ENCODE results near the gene OSBPL3. TPM values are rescaled to one million over a fixed set of nuclear protein-coding genes. Genes with fewer than 3 reads are reported as not detected.

OSBPL3 gene
- total RNA-seq, 2 experiments from 2014 or later = 44.6 to 45.7 TPM

DNA sequence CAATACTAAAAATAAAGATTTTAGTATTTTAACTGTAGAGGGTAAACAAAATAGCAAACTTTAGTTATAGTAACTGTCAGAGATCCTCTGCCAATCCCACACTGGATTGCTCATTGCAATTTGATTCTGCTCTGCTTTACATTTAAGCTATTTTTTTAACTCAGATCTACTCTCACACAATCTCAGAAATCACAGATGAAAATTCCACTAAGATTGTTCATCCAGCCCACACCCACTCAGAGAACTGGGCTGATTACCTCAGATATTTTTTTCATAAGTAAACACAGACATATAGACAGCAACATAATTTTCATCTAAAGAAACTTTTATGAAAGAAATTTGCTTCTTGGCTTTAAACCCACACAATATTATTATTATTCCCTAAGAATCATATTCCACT, 7.0 kb downstream of the OSBPL3 start:
- no peak for DNase-seq
- intact Hi-C loops (cut with micrococcal nuclease) = no loop called here
- TF ChIP-seq, protein P1, sequence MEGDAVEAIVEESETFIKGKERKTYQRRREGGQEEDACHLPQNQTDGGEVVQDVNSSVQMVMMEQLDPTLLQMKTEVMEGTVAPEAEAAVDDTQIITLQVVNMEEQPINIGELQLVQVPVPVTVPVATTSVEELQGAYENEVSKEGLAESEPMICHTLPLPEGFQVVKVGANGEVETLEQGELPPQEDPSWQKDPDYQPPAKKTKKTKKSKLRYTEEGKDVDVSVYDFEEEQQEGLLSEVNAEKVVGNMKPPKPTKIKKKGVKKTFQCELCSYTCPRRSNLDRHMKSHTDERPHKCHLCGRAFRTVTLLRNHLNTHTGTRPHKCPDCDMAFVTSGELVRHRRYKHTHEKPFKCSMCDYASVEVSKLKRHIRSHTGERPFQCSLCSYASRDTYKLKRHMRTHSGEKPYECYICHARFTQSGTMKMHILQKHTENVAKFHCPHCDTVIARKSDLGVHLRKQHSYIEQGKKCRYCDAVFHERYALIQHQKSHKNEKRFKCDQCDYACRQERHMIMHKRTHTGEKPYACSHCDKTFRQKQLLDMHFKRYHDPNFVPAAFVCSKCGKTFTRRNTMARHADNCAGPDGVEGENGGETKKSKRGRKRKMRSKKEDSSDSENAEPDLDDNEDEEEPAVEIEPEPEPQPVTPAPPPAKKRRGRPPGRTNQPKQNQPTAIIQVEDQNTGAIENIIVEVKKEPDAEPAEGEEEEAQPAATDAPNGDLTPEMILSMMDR (IDR thresholded peaks at IDR 0.05) = no peak
- ChIA-PET POLR2A (interaction anchor here (0.7 kb wide), 1 partner anchor 837 kb away, joined by 3 read pairs; no protein-coding TSS in a partner anchor), CTCF (interaction anchor here (1.0 to 1.2 kb wide), 3 partner anchors 106 to 161 kb away, joined by 3 to 4 read pairs (median 3); no protein-coding TSS in a partner anchor)
- Mint-ChIP-seq H3K4me3 (no peak overlapping the region), H3K9me3 (no peaks in the 10 kb centered on the region), H3K27ac (no peak overlapping the region), H3K27me3 (no peaks in the 10 kb centered on the region), H3K36me3 (ENCODE audit: low read depth) (peaks cover 11% of the 10 kb centered on the region), H3K4me1 (ENCODE audit: low read depth) (peaks cover 72% of the 10 kb centered on the region)
- no peak for ATAC-seq

GRCh38 chr7:24972166-24972477, 7.9 kb downstream of the OSBPL3 start:
- Mint-ChIP-seq H3K4me3 (no peak overlapping the region), H3K27ac (peak overlapping the region; percentile 66), H3K4me1 (ENCODE audit: low read depth) (peaks cover 74% of the 10 kb centered on the region), H3K9me3 (no peaks in the 10 kb centered on the region), H3K36me3 (ENCODE audit: low read depth) (peaks cover 8% of the 10 kb centered on the region), H3K27me3 (no peaks in the 10 kb centered on the region)
- ATAC-seq (no peak), DNase-seq (no peak)
- intact Hi-C loops (cut with micrococcal nuclease) = no loop called here
- ChIA-PET POLR2A (interaction anchor here (0.7 to 2.0 kb wide), 3 partner anchors 9 to 836 kb away, joined by 3 to 6 read pairs (median 3); no protein-coding TSS in a partner anchor), CTCF (interaction anchor here (1.0 to 1.5 kb wide), 4 partner anchors 105 to 160 kb away, joined by 3 to 4 read pairs (median 4); no protein-coding TSS in a partner anchor)
- TF ChIP-seq, protein P1 (IDR thresholded peaks at IDR 0.05) = no peak

DNA sequence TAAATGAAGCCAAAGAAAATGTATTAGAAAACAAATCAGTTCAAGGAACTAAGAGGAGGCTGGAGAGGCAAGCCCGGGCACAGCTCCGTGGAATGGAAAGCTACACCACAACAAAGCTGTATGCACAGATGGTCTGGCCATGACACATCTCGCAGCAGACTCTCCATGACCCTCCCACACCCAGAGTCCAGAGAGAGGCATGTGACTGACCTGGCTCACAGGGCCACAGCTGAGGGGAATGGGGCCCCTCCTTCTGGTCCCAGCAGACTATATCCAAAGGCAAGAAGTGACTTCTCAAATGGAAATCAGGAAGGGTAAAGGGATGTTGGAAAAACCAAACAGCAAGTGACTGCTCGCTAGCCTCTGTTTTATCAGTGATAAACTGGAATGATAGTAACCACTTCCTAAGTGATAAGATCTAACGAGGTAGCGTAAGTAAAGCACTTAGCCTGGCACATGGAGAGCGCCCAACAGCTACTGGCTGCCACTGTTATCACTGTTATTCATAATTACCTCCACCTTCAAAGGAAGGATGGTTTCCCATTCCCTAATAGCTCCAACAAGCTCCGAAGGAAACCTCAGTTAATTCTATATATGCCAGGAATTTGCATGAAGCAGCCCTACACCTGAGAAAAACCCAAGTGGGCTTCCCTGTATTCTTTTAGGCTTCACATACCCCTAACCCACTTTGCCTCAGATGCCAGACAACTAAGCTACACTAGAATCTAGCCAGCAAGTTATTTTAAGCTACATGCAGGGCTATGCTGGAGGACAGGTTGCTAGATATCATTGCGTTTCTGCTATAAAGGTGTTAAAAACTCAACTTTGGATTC, 8.4 kb downstream of the OSBPL3 start:
- intact Hi-C loops (cut with micrococcal nuclease) = no loop called here
- no peaks in the 10 kb centered on the region for H3K27me3 Mint-ChIP-seq
- peaks cover 74% of the 10 kb centered on the region for H3K4me1 Mint-ChIP-seq (ENCODE audit: low read depth)
- DNase-seq (no peak), ATAC-seq (peak; percentile 46)
- no peaks in the 10 kb centered on the region for H3K9me3 Mint-ChIP-seq
- H3K4me3 Mint-ChIP-seq = no peak overlapping the region
- H3K36me3 Mint-ChIP-seq (ENCODE audit: low read depth) = peaks cover 7% of the 10 kb centered on the region
- TF ChIP-seq, protein P1 (IDR thresholded peaks at IDR 0.05) = no peak
- ChIA-PET POLR2A (interaction anchor here (0.7 to 2.0 kb wide), 4 partner anchors 10 to 150 kb away, joined by 3 to 6 read pairs (median 3); no protein-coding TSS in a partner anchor), CTCF (interaction anchor here (1.0 to 1.5 kb wide), 3 partner anchors 123 to 159 kb away, joined by 3 to 4 read pairs (median 4); no protein-coding TSS in a partner anchor)
- peak overlapping the region; percentile 53 for H3K27ac Mint-ChIP-seq

- ATAC-seq = no peak
- H3K27me3 Mint-ChIP-seq = no peaks in the 10 kb centered on the region
- H3K36me3 Mint-ChIP-seq (ENCODE audit: low read depth) = peaks cover 7% of the 10 kb centered on the region
- intact Hi-C loops (cut with micrococcal nuclease) = no loop called here
- peak overlapping the region; percentile 53 for H3K27ac Mint-ChIP-seq
- DNase-seq = no peak
- H3K4me3 Mint-ChIP-seq = no peak overlapping the region
- ChIA-PET POLR2A (interaction anchor here (0.7 to 2.0 kb wide), 4 partner anchors 11 to 150 kb away, joined by 3 to 6 read pairs (median 3); no protein-coding TSS in a partner anchor), CTCF (interaction anchor here (1.0 to 1.5 kb wide), 3 partner anchors 9 to 158 kb away, joined by 3 to 4 read pairs (median 4); no protein-coding TSS in a partner anchor)
- TF ChIP-seq, protein P1 (IDR thresholded peaks at IDR 0.05) = no peak
- H3K9me3 Mint-ChIP-seq = no peaks in the 10 kb centered on the region
- H3K4me1 Mint-ChIP-seq (ENCODE audit: low read depth) = peaks cover 74% of the 10 kb centered on the region
Measured at GRCh38 chr7:24970676-24971075, 9.3 kb downstream of the OSBPL3 start.

All from activated CD8-positive, alpha-beta T cell treated with anti-CD3 and anti-CD28 coated beads for 36 hours (primary cell).